Right atrium auricular region (tissue), 2 donors: ENCODE measurements around the gene CST8. TPM values are rescaled to one million over a fixed set of nuclear protein-coding genes. Genes with fewer than 3 reads are reported as not detected.
"Not testable (repeated sequence)": the region's sequence is repeated elsewhere in the genome, so short reads cannot be mapped to it uniquely, and the experiment has no call there.

Experiments
- DNase-seq: peaks from one replicate; pipeline ENCODE4 v3.0.0-alpha.2; 2019; ENCODE audit warnings: low spot score
- H3K27ac ChIP-seq, 2 donors: fragments of 200-600 bp; sonication (generic); 1 replicate in 1 of 2; 2 replicates in 1 of 2; pipeline ENCODE4 v1.5.1; 2016 to 2019
- H3K27me3 ChIP-seq, 2 donors: fragments of 200-600 bp; sonication (generic); one replicate each; pipeline versions ENCODE4 v1.5.1 to v1.6.0; 2017 to 2019
- H3K36me3 ChIP-seq: fragments of 200-600 bp; sonication (generic); one replicate; pipeline ENCODE4 v1.5.1; 2016
- H3K4me1 ChIP-seq, 2 donors: fragments of 200-600 bp; sonication (generic); one replicate each; pipeline versions ENCODE4 v1.5.1 to v1.6.0; 2017 to 2019
- H3K4me3 ChIP-seq, 2 donors: fragments of 200-600 bp; sonication (generic); 1 replicate in 1 of 2; 2 replicates in 1 of 2; pipeline ENCODE4 v1.5.1; 2017 to 2019; ENCODE audit warnings: mild to moderate bottlenecking in 1 of 2, moderate library complexity in 1 of 2
- H3K9me3 ChIP-seq, 2 donors: fragments of 200-600 bp; sonication (generic); one replicate each; pipeline ENCODE4 v1.5.1; 2019
- total RNA-seq, 2 donors: library from RNA; depleted of rRNA; stranded (reverse); fragments of >200 nt; gene quantifications; one replicate each; pipeline ENCODE4 v1.1.0, GENCODE V29; 2016
- TF ChIP-seq, protein P1 (sequence below), 2 donors: fragments of 200-600 bp; sonication (generic); IDR thresholded peaks; one replicate each; pipeline ENCODE4 v1.5.1; 2019; ENCODE audit warnings: antibody characterized with exemption in 2 of 2

CST8 gene
- total RNA-seq, 2 donors from 2014 or later: not detected

DNA sequence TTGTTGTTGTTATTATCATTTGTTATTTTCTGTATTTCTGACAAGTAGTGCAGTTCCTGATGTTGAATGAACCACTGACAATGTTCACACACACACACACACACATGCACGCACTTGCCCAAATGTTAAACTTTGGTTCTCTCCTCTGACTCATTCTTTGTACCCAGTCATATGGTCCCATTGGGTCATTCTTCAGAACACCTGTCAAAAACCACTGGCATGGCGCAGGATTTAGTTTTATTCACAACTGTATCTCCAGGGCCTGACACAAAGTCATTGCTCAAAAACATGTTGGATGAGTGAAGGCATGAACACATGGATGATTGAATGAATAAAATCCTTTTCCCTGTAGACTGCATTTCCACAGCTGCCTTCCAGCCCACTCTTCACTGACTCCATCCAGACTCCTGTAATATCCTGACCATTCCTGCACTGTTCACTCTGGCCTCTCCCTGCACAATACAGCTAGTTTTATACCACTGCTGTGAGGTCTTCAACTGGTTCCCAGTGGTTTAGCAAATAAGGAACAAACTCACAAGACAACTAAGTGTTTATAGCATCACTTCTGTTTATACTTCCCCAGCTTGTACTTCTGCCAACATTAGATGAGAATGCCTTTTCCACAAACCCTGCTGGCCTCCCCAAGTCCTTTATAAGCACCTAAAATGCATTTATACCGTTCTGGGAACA is 31.3 kb upstream of the CST8 start:
- H3K27me3 ChIP-seq: no peaks in the 10 kb centered on the region
- no peaks in the 10 kb centered on the region for H3K4me1 ChIP-seq
- H3K9me3 ChIP-seq: peaks cover 0 to 5% of the 10 kb centered on the region in 2 donors
- no peaks in the 10 kb centered on the region for H3K36me3 ChIP-seq
- no peak overlapping the region for H3K27ac ChIP-seq
- DNase-seq: no peak
- no peak overlapping the region for H3K4me3 ChIP-seq
- TF ChIP-seq, protein P1, sequence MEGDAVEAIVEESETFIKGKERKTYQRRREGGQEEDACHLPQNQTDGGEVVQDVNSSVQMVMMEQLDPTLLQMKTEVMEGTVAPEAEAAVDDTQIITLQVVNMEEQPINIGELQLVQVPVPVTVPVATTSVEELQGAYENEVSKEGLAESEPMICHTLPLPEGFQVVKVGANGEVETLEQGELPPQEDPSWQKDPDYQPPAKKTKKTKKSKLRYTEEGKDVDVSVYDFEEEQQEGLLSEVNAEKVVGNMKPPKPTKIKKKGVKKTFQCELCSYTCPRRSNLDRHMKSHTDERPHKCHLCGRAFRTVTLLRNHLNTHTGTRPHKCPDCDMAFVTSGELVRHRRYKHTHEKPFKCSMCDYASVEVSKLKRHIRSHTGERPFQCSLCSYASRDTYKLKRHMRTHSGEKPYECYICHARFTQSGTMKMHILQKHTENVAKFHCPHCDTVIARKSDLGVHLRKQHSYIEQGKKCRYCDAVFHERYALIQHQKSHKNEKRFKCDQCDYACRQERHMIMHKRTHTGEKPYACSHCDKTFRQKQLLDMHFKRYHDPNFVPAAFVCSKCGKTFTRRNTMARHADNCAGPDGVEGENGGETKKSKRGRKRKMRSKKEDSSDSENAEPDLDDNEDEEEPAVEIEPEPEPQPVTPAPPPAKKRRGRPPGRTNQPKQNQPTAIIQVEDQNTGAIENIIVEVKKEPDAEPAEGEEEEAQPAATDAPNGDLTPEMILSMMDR (IDR thresholded peaks at IDR 0.05): no peak

DNA sequence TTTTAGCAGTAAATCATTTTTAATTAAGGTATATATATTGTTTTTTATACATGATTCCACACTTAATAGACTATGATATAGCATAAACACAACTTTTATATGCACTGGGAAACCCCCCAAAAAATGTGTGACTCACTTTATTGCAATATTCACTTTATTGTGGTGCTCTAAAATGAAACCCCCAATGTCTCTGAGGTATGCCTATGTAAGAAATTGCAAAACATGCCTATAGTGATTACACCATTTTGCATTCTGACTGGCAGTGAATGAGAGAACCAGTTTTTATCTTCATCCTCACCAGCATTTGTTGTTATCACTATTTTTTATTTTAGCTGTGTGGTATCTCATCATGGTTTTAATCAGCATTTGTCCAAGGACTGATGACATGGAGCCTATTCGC is 29.7 kb upstream of the CST8 start:
- H3K27me3 ChIP-seq: no peaks in the 10 kb centered on the region
- DNase-seq: no peak
- H3K36me3 ChIP-seq: no peaks in the 10 kb centered on the region
- H3K4me3 ChIP-seq: no peak overlapping the region
- peaks cover 0 to 3% of the 10 kb centered on the region in 2 donors for H3K9me3 ChIP-seq
- TF ChIP-seq, protein P1 (IDR thresholded peaks at IDR 0.05): no peak
- H3K27ac ChIP-seq: no peak overlapping the region
- H3K4me1 ChIP-seq: no peaks in the 10 kb centered on the region

DNA sequence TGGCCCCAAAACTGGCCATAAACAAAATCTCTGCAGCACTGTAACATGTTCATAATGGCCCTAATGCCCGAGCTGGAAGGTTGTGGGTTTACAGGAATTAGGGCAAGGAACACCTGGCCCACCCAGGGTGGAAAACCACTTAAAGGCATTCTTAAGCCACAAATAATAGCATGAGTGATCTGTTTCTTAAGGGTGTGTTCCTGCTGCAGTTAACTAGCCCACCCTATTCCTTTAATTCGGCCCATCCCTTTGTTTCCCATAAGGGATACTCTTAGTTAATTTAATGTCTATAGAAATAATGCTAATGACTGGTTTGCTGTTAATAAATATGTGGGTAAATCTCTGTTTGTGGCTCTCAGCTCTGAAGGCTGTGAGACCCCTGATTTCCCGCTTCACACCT is 24.0 kb upstream of the CST8 start:
- not testable (repeated sequence) for H3K27me3 ChIP-seq, H3K36me3 ChIP-seq, DNase-seq, H3K27ac ChIP-seq, H3K4me3 ChIP-seq, H3K4me1 ChIP-seq
- peaks cover 0 to 14% of the 10 kb centered on the region in 2 donors for H3K9me3 ChIP-seq

DNA sequence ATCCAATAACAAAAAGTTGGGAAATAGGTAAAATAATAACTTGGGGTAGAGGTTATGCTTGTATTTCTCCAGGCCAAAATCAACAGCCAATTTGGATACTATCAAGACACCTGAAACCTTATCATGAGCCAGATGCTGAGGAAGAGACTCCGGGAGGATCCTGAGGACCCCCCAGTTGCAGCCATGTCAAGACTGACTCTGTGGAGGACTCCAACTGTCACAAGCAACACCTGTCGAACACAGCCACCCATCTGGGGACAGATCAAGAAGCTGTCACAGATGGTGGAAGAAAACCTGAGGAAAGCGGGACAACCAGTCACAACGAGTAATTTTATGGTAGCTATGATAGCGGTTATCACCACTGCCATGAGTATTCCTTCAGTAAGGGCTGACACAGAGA is 18.6 kb upstream of the CST8 start:
- not testable (repeated sequence) for H3K36me3 ChIP-seq, H3K9me3 ChIP-seq, H3K27ac ChIP-seq, H3K4me1 ChIP-seq, H3K4me3 ChIP-seq, DNase-seq, H3K27me3 ChIP-seq

DNA sequence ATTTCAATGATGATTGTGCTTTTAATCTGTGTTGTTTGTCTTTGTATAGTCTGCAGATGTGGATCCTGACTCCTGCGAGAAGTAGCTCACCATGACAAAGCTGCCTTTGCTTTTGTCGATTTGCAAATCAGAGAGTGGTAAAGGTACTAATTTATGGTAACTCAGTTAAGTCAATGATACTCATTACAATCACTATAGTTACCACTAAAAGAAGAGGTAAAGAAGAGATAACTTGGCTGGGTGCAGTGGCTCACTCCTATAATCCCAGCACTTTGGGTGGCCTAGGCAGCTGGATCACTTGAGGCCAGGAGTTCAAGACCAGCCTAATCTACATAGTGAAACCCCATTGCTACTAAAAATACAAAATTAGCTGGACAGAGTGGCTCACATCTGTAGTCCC is 17.6 kb upstream of the CST8 start:
- DNase-seq: not testable (repeated sequence)

DNA sequence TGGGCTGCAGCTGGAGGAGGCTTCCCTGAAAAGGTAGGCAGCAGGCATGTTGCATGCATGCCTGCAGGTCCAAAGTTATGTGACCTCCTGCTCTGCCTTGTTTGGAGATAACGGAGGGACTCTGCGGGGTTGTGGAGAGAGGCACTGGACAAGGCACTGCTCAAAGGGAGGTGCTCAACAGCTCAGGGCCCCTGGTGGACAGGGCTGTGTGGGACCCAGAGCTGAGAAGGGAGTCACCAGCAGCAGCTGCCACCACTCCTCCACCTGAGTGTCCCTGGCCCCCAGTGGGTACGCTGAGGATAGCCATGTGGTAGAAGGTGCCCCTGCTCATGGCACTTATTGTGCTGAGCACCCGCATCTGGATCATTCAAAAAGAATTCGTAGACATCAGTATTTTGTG is 15.5 kb upstream of the CST8 start:
- no peaks in the 10 kb centered on the region for H3K36me3 ChIP-seq
- TF ChIP-seq, protein P1 (IDR thresholded peaks at IDR 0.05): no peak
- H3K4me3 ChIP-seq: no peak overlapping the region
- H3K27ac ChIP-seq: no peak overlapping the region
- no peaks in the 10 kb centered on the region for H3K27me3 ChIP-seq
- no peaks in the 10 kb centered on the region for H3K9me3 ChIP-seq
- DNase-seq: no peak
- no peaks in the 10 kb centered on the region for H3K4me1 ChIP-seq

More for the DNA sequence above, 17.6 kb upstream of the CST8 start:
- not testable (repeated sequence) for H3K36me3 ChIP-seq, H3K27ac ChIP-seq, H3K4me3 ChIP-seq, H3K9me3 ChIP-seq, H3K27me3 ChIP-seq, H3K4me1 ChIP-seq

DNA sequence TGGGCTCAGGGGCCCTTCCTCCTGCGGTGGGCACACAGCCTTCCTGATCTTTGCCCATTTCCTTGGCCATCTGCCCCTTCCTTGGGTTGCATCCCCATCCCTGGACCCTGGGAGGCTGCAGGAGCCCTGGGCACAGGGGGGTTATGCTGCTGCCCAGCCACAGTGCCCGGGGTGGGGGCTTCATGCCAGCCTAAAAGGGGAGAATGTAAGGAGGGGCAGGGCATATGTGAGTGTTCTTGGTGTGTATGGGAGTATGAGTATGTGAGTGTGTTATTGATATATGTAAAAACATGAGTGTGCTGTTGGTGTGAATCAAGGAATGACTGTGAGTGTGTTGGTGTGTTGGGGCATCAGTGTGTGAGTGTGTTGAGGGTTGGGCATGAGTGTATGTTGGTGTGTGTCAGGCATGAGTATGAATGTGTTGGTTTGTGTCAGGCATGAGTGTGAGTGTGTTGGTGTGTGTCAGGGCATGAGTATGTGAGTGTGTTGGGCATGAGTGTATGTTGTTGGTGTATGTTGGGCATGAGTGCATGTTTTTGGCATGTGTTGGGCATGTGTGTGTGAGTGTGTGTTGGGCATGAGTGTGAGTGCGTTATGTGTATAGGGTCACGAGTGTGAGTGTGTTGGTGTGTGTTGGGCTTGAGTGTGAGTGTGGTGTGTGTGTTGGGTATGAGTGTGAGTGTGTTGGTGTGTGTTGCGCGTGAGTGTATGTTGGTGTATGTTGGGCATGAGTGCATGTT is 14.7 kb upstream of the CST8 start:
- Histone ChIP-seq H3K27ac (no peak overlapping the region), H3K36me3 (no peaks in the 10 kb centered on the region), H3K4me1 (no peaks in the 10 kb centered on the region), H3K4me3 (no peak overlapping the region), H3K9me3 (no peaks in the 10 kb centered on the region), H3K27me3 (no peaks in the 10 kb centered on the region)
- no peak for DNase-seq
- TF ChIP-seq, protein P1 (IDR thresholded peaks at IDR 0.05): no peak
